Iris pigment epithelial cell (primary cell): Measurements from ENCODE around the gene IL37.

Source experiments
- DNase-seq: peaks from one replicate; pipeline ENCODE4 v3.0.0-alpha.2; 2011; ENCODE audit warnings: low read depth

IL37 gene

GRCh38 chr2:112960230-112960825 is 49.4 kb downstream of the IL37 start:
- no peak for DNase-seq

GRCh38 chr2:112962308-112963175 is 51.6 kb downstream of the IL37 start:
- DNase-seq: no peak

GRCh38 chr2:112967023-112967422 is 56.1 kb downstream of the IL37 start:
- DNase-seq: no peak
